GM12878 (cell line): ENCODE data around the gene RBBP9. TPM values are rescaled to one million over a fixed set of nuclear protein-coding genes. Genes with fewer than 3 reads are reported as not detected.

Experiments used
- BCL11A ChIP-seq: IDR thresholded peaks from 2 replicates; pipeline ENCODE4 v1.6.1; 2011; ENCODE audit warnings: low read depth, low read length
- FOS ChIP-seq: IDR thresholded peaks from 3 replicates; pipeline ENCODE4 v1.6.1; 2011; ENCODE audit warnings: borderline replicate concordance; ENCODE audit not compliant: insufficient read length; ENCODE audit errors: extremely low read depth
- FOXK2 ChIP-seq: fragments of 450-650 bp; IDR thresholded peaks from 2 replicates; pipeline ENCODE4 v1.6.1; 2017; ENCODE audit warnings: mild to moderate bottlenecking, moderate library complexity
- MLLT1 ChIP-seq: fragments of 450-650 bp; IDR thresholded peaks from 2 replicates; pipeline ENCODE4 v1.6.1; 2016; ENCODE audit warnings: mild to moderate bottlenecking
- NKRF ChIP-seq: fragments of 450-650 bp; conservative IDR thresholded peaks from 2 replicates; pipeline ENCODE4 v1.6.1; 2017; ENCODE audit warnings: mild to moderate bottlenecking, moderate library complexity
- POLR2A ChIP-seq: IDR thresholded peaks from 2 replicates; pipeline ENCODE4 v1.6.1; 2011; ENCODE audit warnings: low read depth, mild to moderate bottlenecking, low read length
- RELA ChIP-seq: fragments of 450-650 bp; IDR thresholded peaks from 2 replicates; pipeline ENCODE4 v1.8.0; 2014; ENCODE audit warnings: borderline replicate concordance; ENCODE audit not compliant: partially characterized antibody
- RFX5 ChIP-seq: IDR thresholded peaks from 2 replicates; pipeline ENCODE4 v1.6.1; 2011; ENCODE audit warnings: low read depth, low read length, improper control_type of control experiment
- STAT3 ChIP-seq: IDR thresholded peaks from 2 replicates; pipeline ENCODE4 v1.6.1; 2011; ENCODE audit warnings: low read depth, low read length, improper control_type of control experiment
- SUZ12 ChIP-seq: fragments of 200-600 bp; sonication (generic); IDR thresholded peaks from one replicate; pipeline ENCODE4 v1.6.1; 2018; ENCODE audit warnings: antibody characterized with exemption, mild to moderate bottlenecking; ENCODE audit not compliant: unreplicated experiment
- TARDBP ChIP-seq: IDR thresholded peaks from 2 replicates; pipeline ENCODE4 v1.6.1; 2016; ENCODE audit warnings: borderline replicate concordance
- ZNF217 ChIP-seq: fragments of 450-650 bp; IDR thresholded peaks from 2 replicates; pipeline ENCODE4 v1.6.1; 2017; ENCODE audit warnings: antibody characterized with exemption, mild to moderate bottlenecking
- polyA plus RNA-seq, 11 experiments: library from polyadenylated mRNA; depleted of rRNA in 4 of 11; unstranded in 6 of 11; stranded (reverse) in 5 of 11; fragments of >200 nt; fragmentation: Nextera tagmentation in 4 of 11; fragmentation: Illumina TruSeq in 1 of 11; extraction: Ambion mirVana in 4 of 11; extraction: Trizol in 1 of 11; gene quantifications; 1 replicate in 1 of 11; 2 replicates in 10 of 11; pipeline versions ENCODE4 v1.2.1 to v1.2.3, GENCODE V29; 2011 to 2016; ENCODE audit warnings: inconsistent platforms in 2 of 11, missing spikeins in 2 of 11, low read depth in 1 of 11
- total RNA-seq, 4 experiments: library from RNA; depleted of rRNA in 3 of 4; stranded (reverse); fragments of >200 nt in 3 of 4; fragmentation: Illumina TruSeq in 1 of 4; extraction: Trizol in 1 of 4; gene quantifications; 2 replicates each; pipeline versions ENCODE4 v1.2.1 to v1.2.3, GENCODE V29; 2013 to 2021
- TF ChIP-seq, protein P1 (sequence below): fragments of 450-650 bp; IDR thresholded peaks from 2 replicates; pipeline ENCODE4 v1.6.1; 2017; ENCODE audit warnings: mild to moderate bottlenecking, moderate library complexity
- TF ChIP-seq, protein P2 (sequence below): fragments of 450-650 bp; IDR thresholded peaks from 2 replicates; pipeline ENCODE4 v1.6.1; 2017; ENCODE audit warnings: mild to moderate bottlenecking, moderate library complexity
- TF ChIP-seq, protein P3 (sequence below): IDR thresholded peaks from 2 replicates; pipeline ENCODE4 v1.6.1; 2012; ENCODE audit warnings: low read depth, low read length, improper control_type of control experiment
- TF ChIP-seq, protein P4 (sequence below): IDR thresholded peaks from 2 replicates; pipeline ENCODE4 v1.6.1; 2012; ENCODE audit warnings: low read depth, low read length, improper control_type of control experiment

Gene RBBP9
- total and polyA plus RNA-seq, 10 of the 15 experiments (the other 5 are each of a cell fraction or from before 2014, with no cell fraction given) = 7.1 to 34.1 (median 16.0) TPM

GRCh38 chr20:18496740-18497592 lies at the start of gene RBBP9 (continued):
- TF ChIP-seq, protein P1, sequence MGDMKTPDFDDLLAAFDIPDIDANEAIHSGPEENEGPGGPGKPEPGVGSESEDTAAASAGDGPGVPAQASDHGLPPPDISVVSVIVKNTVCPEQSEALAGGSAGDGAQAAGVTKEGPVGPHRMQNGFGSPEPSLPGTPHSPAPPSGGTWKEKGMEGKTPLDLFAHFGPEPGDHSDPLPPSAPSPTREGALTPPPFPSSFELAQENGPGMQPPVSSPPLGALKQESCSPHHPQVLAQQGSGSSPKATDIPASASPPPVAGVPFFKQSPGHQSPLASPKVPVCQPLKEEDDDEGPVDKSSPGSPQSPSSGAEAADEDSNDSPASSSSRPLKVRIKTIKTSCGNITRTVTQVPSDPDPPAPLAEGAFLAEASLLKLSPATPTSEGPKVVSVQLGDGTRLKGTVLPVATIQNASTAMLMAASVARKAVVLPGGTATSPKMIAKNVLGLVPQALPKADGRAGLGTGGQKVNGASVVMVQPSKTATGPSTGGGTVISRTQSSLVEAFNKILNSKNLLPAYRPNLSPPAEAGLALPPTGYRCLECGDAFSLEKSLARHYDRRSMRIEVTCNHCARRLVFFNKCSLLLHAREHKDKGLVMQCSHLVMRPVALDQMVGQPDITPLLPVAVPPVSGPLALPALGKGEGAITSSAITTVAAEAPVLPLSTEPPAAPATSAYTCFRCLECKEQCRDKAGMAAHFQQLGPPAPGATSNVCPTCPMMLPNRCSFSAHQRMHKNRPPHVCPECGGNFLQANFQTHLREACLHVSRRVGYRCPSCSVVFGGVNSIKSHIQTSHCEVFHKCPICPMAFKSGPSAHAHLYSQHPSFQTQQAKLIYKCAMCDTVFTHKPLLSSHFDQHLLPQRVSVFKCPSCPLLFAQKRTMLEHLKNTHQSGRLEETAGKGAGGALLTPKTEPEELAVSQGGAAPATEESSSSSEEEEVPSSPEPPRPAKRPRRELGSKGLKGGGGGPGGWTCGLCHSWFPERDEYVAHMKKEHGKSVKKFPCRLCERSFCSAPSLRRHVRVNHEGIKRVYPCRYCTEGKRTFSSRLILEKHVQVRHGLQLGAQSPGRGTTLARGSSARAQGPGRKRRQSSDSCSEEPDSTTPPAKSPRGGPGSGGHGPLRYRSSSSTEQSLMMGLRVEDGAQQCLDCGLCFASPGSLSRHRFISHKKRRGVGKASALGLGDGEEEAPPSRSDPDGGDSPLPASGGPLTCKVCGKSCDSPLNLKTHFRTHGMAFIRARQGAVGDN = peak; percentile 19; the same call in 1 of the 2 replicates
- TF ChIP-seq, protein P2, sequence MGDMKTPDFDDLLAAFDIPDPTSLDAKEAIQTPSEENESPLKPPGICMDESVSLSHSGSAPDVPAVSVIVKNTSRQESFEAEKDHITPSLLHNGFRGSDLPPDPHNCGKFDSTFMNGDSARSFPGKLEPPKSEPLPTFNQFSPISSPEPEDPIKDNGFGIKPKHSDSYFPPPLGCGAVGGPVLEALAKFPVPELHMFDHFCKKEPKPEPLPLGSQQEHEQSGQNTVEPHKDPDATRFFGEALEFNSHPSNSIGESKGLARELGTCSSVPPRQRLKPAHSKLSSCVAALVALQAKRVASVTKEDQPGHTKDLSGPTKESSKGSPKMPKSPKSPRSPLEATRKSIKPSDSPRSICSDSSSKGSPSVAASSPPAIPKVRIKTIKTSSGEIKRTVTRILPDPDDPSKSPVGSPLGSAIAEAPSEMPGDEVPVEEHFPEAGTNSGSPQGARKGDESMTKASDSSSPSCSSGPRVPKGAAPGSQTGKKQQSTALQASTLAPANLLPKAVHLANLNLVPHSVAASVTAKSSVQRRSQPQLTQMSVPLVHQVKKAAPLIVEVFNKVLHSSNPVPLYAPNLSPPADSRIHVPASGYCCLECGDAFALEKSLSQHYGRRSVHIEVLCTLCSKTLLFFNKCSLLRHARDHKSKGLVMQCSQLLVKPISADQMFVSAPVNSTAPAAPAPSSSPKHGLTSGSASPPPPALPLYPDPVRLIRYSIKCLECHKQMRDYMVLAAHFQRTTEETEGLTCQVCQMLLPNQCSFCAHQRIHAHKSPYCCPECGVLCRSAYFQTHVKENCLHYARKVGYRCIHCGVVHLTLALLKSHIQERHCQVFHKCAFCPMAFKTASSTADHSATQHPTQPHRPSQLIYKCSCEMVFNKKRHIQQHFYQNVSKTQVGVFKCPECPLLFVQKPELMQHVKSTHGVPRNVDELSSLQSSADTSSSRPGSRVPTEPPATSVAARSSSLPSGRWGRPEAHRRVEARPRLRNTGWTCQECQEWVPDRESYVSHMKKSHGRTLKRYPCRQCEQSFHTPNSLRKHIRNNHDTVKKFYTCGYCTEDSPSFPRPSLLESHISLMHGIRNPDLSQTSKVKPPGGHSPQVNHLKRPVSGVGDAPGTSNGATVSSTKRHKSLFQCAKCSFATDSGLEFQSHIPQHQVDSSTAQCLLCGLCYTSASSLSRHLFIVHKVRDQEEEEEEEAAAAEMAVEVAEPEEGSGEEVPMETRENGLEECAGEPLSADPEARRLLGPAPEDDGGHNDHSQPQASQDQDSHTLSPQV = no peak
- TF ChIP-seq STAT3 = no peak
- TF ChIP-seq FOXK2 = no peak
- TF ChIP-seq RFX5 = no peak
- TF ChIP-seq TARDBP = peak; percentile 76; the same call in 1 of the 2 replicates
- TF ChIP-seq RELA = peak; percentile 13
- no peak for TF ChIP-seq BCL11A
- TF ChIP-seq FOS = no peak
- no peak for TF ChIP-seq ZNF217
- TF ChIP-seq, protein P3, sequence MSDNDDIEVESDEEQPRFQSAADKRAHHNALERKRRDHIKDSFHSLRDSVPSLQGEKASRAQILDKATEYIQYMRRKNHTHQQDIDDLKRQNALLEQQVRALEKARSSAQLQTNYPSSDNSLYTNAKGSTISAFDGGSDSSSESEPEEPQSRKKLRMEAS = 0 out of 2 replicates have a peak, but pooled peaks have one; percentile 49
- TF ChIP-seq MLLT1 = peak; percentile 33; the same call in 1 of the 2 replicates
- peak; percentile 73 for TF ChIP-seq POLR2A
- TF ChIP-seq SUZ12 = no peak
- TF ChIP-seq NKRF = no peak; the same call in none of the 2 replicates
- TF ChIP-seq, protein P4, sequence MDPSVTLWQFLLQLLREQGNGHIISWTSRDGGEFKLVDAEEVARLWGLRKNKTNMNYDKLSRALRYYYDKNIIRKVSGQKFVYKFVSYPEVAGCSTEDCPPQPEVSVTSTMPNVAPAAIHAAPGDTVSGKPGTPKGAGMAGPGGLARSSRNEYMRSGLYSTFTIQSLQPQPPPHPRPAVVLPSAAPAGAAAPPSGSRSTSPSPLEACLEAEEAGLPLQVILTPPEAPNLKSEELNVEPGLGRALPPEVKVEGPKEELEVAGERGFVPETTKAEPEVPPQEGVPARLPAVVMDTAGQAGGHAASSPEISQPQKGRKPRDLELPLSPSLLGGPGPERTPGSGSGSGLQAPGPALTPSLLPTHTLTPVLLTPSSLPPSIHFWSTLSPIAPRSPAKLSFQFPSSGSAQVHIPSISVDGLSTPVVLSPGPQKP = no peak
